ENCODE data around the gene CLNS1A.

CLNS1A gene

GRCh38 chr11:77637345-77638165 lies at the start of gene CLNS1A:
CLNS1A (minus strand) TSS chr11:77637794; CDS start chr11:77637714, 80 bp downstream.
- Histone ChIP-seq H3K4me1 (ENCODE audit: control insufficient read depth, low read length) (peaks cover 38% of the 10 kb centered on the region), H3K27ac (ENCODE audit: low read depth, low read length) (peak within 1 kb of the TSS; percentile 64), H3K9me3 (ENCODE audit: control insufficient read depth, insufficient read depth, low read length) (no peaks in the 10 kb centered on the region), H3K36me3 (ENCODE audit: control insufficient read depth, low read length) (peaks cover 41% of the 10 kb centered on the region), H3K4me3 (ENCODE audit: low read length) (peak within 1 kb of the TSS; percentile 96), H3K9me2 (replicated peaks; ENCODE audit: control insufficient read depth, low read length) (no peaks in the 10 kb centered on the region), H3K79me2 (ENCODE audit: control insufficient read depth, low read length) (peaks cover 59% of the 10 kb centered on the region), H3K4me2 (ENCODE audit: low read length) (peak within 1 kb of the TSS; percentile 76), H3K27me3 (ENCODE audit: control insufficient read depth, low read length) (no peaks in the 10 kb centered on the region), H4K20me1 (ENCODE audit: control insufficient read depth, insufficient read depth, low read depth, low read length) (peaks cover 6% of the 10 kb centered on the region; the same call in 1 of the 2 replicates), H3F3A (ENCODE audit: control insufficient read depth, insufficient read depth) (no peaks in the 10 kb centered on the region)
- TF ChIP-seq CTCF (IDR thresholded peaks at IDR 0.05; ENCODE audit: low read depth, low read length, poor library complexity, severe bottlenecking) (no peak), EZH2phosphoT487 (IDR thresholded peaks at IDR 0.05; ENCODE audit: borderline replicate concordance, low read length) (no peak)

GRCh38 chr11:77687088-77687487 lies 49.5 kb upstream of the CLNS1A start:
- H3K79me2 ChIP-seq (ENCODE audit: control insufficient read depth, low read length) = no peaks in the 10 kb centered on the region
- H3K27me3 ChIP-seq (ENCODE audit: control insufficient read depth, low read length) = no peaks in the 10 kb centered on the region
- H4K20me1 ChIP-seq (ENCODE audit: control insufficient read depth, insufficient read depth, low read depth, low read length) = no peaks in the 10 kb centered on the region
- no peaks in the 10 kb centered on the region for H3K9me3 ChIP-seq (ENCODE audit: control insufficient read depth, insufficient read depth, low read length)
- no peak overlapping the region for H3K4me3 ChIP-seq (ENCODE audit: low read length)
- no peaks in the 10 kb centered on the region for H3F3A ChIP-seq (ENCODE audit: control insufficient read depth, insufficient read depth)
- H3K4me2 ChIP-seq (ENCODE audit: low read length) = no peak overlapping the region
- no peaks in the 10 kb centered on the region for H3K4me1 ChIP-seq (ENCODE audit: control insufficient read depth, low read length)
- H3K36me3 ChIP-seq (ENCODE audit: control insufficient read depth, low read length) = peaks cover 66% of the 10 kb centered on the region
- H3K27ac ChIP-seq (ENCODE audit: low read depth, low read length) = no peak overlapping the region
- no peaks in the 10 kb centered on the region for H3K9me2 ChIP-seq (replicated peaks; ENCODE audit: control insufficient read depth, low read length)
- TF ChIP-seq CTCF (IDR thresholded peaks at IDR 0.05; ENCODE audit: low read depth, low read length, poor library complexity, severe bottlenecking) = no peak
- TF ChIP-seq EZH2phosphoT487 (IDR thresholded peaks at IDR 0.05; ENCODE audit: borderline replicate concordance, low read length) = no peak

GRCh38 chr11:77677138-77677537 lies 39.5 kb upstream of the CLNS1A start:
- no peaks in the 10 kb centered on the region for H3K9me3 ChIP-seq (ENCODE audit: control insufficient read depth, insufficient read depth, low read length)
- no peaks in the 10 kb centered on the region for H4K20me1 ChIP-seq (ENCODE audit: control insufficient read depth, insufficient read depth, low read depth, low read length)
- no peaks in the 10 kb centered on the region for H3K27me3 ChIP-seq (ENCODE audit: control insufficient read depth, low read length)
- no peaks in the 10 kb centered on the region for H3K4me1 ChIP-seq (ENCODE audit: control insufficient read depth, low read length)
- H3K9me2 ChIP-seq (replicated peaks; ENCODE audit: control insufficient read depth, low read length) = no peaks in the 10 kb centered on the region
- peaks cover 77% of the 10 kb centered on the region for H3K36me3 ChIP-seq (ENCODE audit: control insufficient read depth, low read length)
- H3K27ac ChIP-seq (ENCODE audit: low read depth, low read length) = no peak overlapping the region
- no peak overlapping the region for H3K4me2 ChIP-seq (ENCODE audit: low read length)
- TF ChIP-seq CTCF (IDR thresholded peaks at IDR 0.05; ENCODE audit: low read depth, low read length, poor library complexity, severe bottlenecking) = no peak
- no peak for TF ChIP-seq EZH2phosphoT487 (IDR thresholded peaks at IDR 0.05; ENCODE audit: borderline replicate concordance, low read length)
- no peaks in the 10 kb centered on the region for H3K79me2 ChIP-seq (ENCODE audit: control insufficient read depth, low read length)
- H3K4me3 ChIP-seq (ENCODE audit: low read length) = no peak overlapping the region
- H3F3A ChIP-seq (ENCODE audit: control insufficient read depth, insufficient read depth) = no peaks in the 10 kb centered on the region
